CD4-positive, alpha-beta T cell (primary cell): ENCODE measurements around the gene CACNA1G. TPM values are rescaled to one million over a fixed set of nuclear protein-coding genes. Genes with fewer than 3 reads are reported as not detected.

Source experiments
- ATAC-seq: fragments of 200-7000 bp; cut with Tn5 transposase; one replicate; pipeline ENCODE4 v1.10.0; 2022; ENCODE audit warnings: mild to moderate bottlenecking; ENCODE audit not compliant: poor library complexity
- CTCF ChIA-PET: fragments of 350-600 bp; sonication (Branson Sonifier 250); formaldehyde crosslinking; loops from one replicate; lab custom pipeline; 2021; ENCODE audit warnings: antibody characterized with exemption, inconsistent platforms; lab: Charles Lee
- POLR2A ChIA-PET: fragments of 350-600 bp; sonication (Branson Sonifier 250); formaldehyde crosslinking; loops from one replicate; lab custom pipeline; 2021; ENCODE audit warnings: antibody characterized with exemption, inconsistent platforms; lab: Charles Lee
- DNase-seq, 14 experiments: peaks; one replicate each; pipeline ENCODE4 v3.0.0-alpha.2; 2013 to 2020; ENCODE audit warnings: mixed read lengths in 2 of 14
- H3K27ac ChIP-seq, 2 donors: one replicate each; pipeline versions ENCODE4 v1.5.1 to v1.7.0; 2013; ENCODE audit warnings: low read length in 2 of 2, low read depth in 1 of 2, mild to moderate bottlenecking in 1 of 2
- H3K27me3 ChIP-seq, 2 experiments: 1 replicate in 1 of 2; 2 replicates in 1 of 2; pipeline versions ENCODE4 v1.6.1 to v1.7.0; 2013; ENCODE audit warnings: low read length in 2 of 2, control low read depth in 1 of 2, mild to moderate bottlenecking in 1 of 2, moderate library complexity in 1 of 2; ENCODE audit not compliant: insufficient read depth in 2 of 2, control insufficient read depth in 1 of 2
- H3K36me3 ChIP-seq: one replicate; pipeline ENCODE4 v1.6.1; 2013; ENCODE audit warnings: low read length, control low read depth; ENCODE audit not compliant: insufficient read depth
- H3K4me1 ChIP-seq: one replicate; pipeline ENCODE4 v1.6.1; 2013; ENCODE audit warnings: low read length, control low read depth; ENCODE audit not compliant: insufficient read depth
- H3K4me3 ChIP-seq: one replicate; pipeline ENCODE4 v1.5.1; 2013; ENCODE audit warnings: mild to moderate bottlenecking, low read length, moderate library complexity
- H3K9me3 ChIP-seq, 2 experiments: 1 replicate in 1 of 2; 2 replicates in 1 of 2; pipeline versions ENCODE4 v1.6.1 to v1.7.0; 2013; ENCODE audit warnings: low read length in 2 of 2, mild to moderate bottlenecking in 2 of 2, control low read depth in 1 of 2, moderate library complexity in 1 of 2; ENCODE audit not compliant: control insufficient read depth in 1 of 2, insufficient read depth in 1 of 2
- H3K27ac Mint-ChIP-seq: one replicate; pipeline ENCODE4 v1.8.0; 2020; ENCODE audit warnings: mixed read lengths
- H3K27me3 Mint-ChIP-seq: one replicate; pipeline ENCODE4 v1.8.0; 2021; ENCODE audit warnings: mixed read lengths
- H3K36me3 Mint-ChIP-seq: one replicate; pipeline ENCODE4 v1.8.0; 2021; ENCODE audit warnings: low read depth, mixed read lengths
- H3K4me1 Mint-ChIP-seq: one replicate; pipeline ENCODE4 v1.8.0; 2021; ENCODE audit warnings: low read depth, mixed read lengths
- H3K4me3 Mint-ChIP-seq: one replicate; pipeline ENCODE4 v1.8.0; 2020; ENCODE audit warnings: mild to moderate bottlenecking, mixed read lengths
- H3K9me3 Mint-ChIP-seq: one replicate; pipeline ENCODE4 v1.8.0; 2020; ENCODE audit warnings: mixed read lengths
- CTCF ChIP-seq: fragments of 200-600 bp; IDR thresholded peaks from one replicate; pipeline ENCODE4 v1.8.0; 2022; ENCODE audit warnings: antibody characterized with exemption, mild to moderate bottlenecking
- intact Hi-C, 2 experiments: fragments of 100-400 bp; cut with DNase I in 1 of 2; cut with micrococcal nuclease in 1 of 2; formaldehyde crosslinking; loops; one replicate each; pipeline versions ENCODE4 v1.15.1 to v1.9.0; 2023 to 2025; cut with DNase I, micrococcal nuclease
- total RNA-seq, 174 experiments: library from RNA in 2 of 174; stranded (reverse) in 2 of 174; gene quantifications; one replicate each; pipeline ENCODE4 v1.2.3 and lab custom pipeline; 2021 to 2026

The CACNA1G gene
- total RNA-seq, 2 experiments from 2014 or later, result not detected

- DNase-seq, result no peak
These were observed 70.8 kb downstream of the CACNA1G start for GRCh38 chr17:50631195-50631907.

GRCh38 chr17:50631908-50632571 lies 71.5 kb downstream of the CACNA1G start:
- Histone ChIP-seq H3K27me3 (peaks cover 73 to 91% of the 10 kb centered on the region in 2 experiments), H3K27ac (no peak overlapping the region), H3K36me3 (no peaks in the 10 kb centered on the region), H3K4me1 (peaks cover 12% of the 10 kb centered on the region), H3K9me3 (no peaks in the 10 kb centered on the region), H3K4me3 (no peak overlapping the region)
- peaks cover 9% of the 10 kb centered on the region for H3K4me1 Mint-ChIP-seq
- POLR2A ChIA-PET, result no interaction called here
- no peak for TF ChIP-seq CTCF
- no peaks in the 10 kb centered on the region for H3K9me3 Mint-ChIP-seq
- H3K27ac Mint-ChIP-seq, result no peak overlapping the region
- CTCF ChIA-PET, result no interaction called here
- H3K4me3 Mint-ChIP-seq, result no peak overlapping the region
- H3K36me3 Mint-ChIP-seq, result no peaks in the 10 kb centered on the region
- peaks cover 91% of the 10 kb centered on the region for H3K27me3 Mint-ChIP-seq
- DNase-seq (no peak), ATAC-seq (no peak)
- intact Hi-C loops, result loop anchor here (2.0 to 5.0 kb wide), 3 partner anchors 65 to 209 kb away; partner anchors contain the start of gene ANKRD40 (in 1 of the 2)

More at GRCh38 chr17:50631195-50631907, 70.8 kb downstream of the CACNA1G start:
- Histone ChIP-seq H3K27ac (no peak overlapping the region), H3K4me1 (peaks cover 12% of the 10 kb centered on the region), H3K36me3 (no peaks in the 10 kb centered on the region), H3K9me3 (no peaks in the 10 kb centered on the region), H3K4me3 (no peak overlapping the region), H3K27me3 (peaks cover 70 to 91% of the 10 kb centered on the region in 2 experiments)
- ChIA-PET POLR2A (no interaction called here), CTCF (interaction anchor here (0.6 to 1.3 kb wide), 2 partner anchors 125 to 152 kb away, joined by 3 read pairs; no protein-coding TSS in a partner anchor)
- intact Hi-C loops, result loop anchor here (2.0 to 5.0 kb wide), 3 partner anchors 66 to 209 kb away; partner anchors contain the start of gene ANKRD40 (in 1 of the 2)
- Mint-ChIP-seq H3K9me3 (no peaks in the 10 kb centered on the region), H3K27ac (no peak overlapping the region), H3K36me3 (no peaks in the 10 kb centered on the region), H3K4me3 (no peak overlapping the region), H3K27me3 (peaks cover 91% of the 10 kb centered on the region), H3K4me1 (peaks cover 9% of the 10 kb centered on the region)
- no peak for TF ChIP-seq CTCF
- ATAC-seq, result no peak

GRCh38 chr17:50632637-50633036 lies 72.1 kb downstream of the CACNA1G start:
- TF ChIP-seq CTCF, result no peak
- Mint-ChIP-seq H3K36me3 (no peaks in the 10 kb centered on the region), H3K27ac (no peak overlapping the region), H3K9me3 (no peaks in the 10 kb centered on the region), H3K27me3 (peaks cover 91% of the 10 kb centered on the region), H3K4me1 (peaks cover 9% of the 10 kb centered on the region), H3K4me3 (no peak overlapping the region)
- Histone ChIP-seq H3K4me1 (peaks cover 12% of the 10 kb centered on the region), H3K9me3 (no peaks in the 10 kb centered on the region), H3K4me3 (no peak overlapping the region), H3K27me3 (peaks cover 73 to 90% of the 10 kb centered on the region in 2 experiments), H3K36me3 (no peaks in the 10 kb centered on the region), H3K27ac (no peak overlapping the region)
- ChIA-PET CTCF (interaction anchor here (0.6 kb wide), 1 partner anchor 85 kb away, joined by 5 read pairs; no protein-coding TSS in a partner anchor), POLR2A (no interaction called here)
- ATAC-seq (no peak), DNase-seq (no peak)
- intact Hi-C loops, result loop anchor here (5.0 kb wide), 2 partner anchors 65 to 75 kb away; partner anchors contain the start of gene ANKRD40 (in 1 of the 2)
